Measurements from ENCODE around the gene TRIM75. TPM values are rescaled to one million over a fixed set of nuclear protein-coding genes. Genes with fewer than 3 reads are reported as not detected.

Gene TRIM75
- not detected in 2 replicates for total RNA-seq

DNA sequence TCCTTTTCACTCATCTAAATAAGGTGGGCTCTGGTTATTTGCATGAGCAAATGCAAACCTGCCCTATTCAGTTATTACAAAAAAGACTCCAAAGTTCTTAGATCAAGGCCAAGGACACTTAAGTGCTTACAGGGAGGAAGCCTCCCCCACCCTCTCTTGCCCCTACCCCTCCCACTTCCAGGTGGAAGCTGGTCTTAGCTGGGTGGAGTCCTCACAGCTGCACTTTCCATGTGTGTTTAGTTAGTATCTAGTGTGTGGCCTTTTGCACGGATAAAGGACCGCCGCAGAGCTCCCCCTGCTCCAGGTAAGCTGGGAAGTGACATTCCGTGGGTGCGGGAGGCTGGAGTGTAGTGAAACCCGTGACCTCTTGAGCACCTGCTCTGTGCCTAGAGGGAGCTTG, at the start of gene TRIM75:
TSS of gene TRIM75 (plus strand) at position 222 of the 400 bp plus-strand sequence. CDS start 5,282 bp downstream, outside the sequence.

DNA sequence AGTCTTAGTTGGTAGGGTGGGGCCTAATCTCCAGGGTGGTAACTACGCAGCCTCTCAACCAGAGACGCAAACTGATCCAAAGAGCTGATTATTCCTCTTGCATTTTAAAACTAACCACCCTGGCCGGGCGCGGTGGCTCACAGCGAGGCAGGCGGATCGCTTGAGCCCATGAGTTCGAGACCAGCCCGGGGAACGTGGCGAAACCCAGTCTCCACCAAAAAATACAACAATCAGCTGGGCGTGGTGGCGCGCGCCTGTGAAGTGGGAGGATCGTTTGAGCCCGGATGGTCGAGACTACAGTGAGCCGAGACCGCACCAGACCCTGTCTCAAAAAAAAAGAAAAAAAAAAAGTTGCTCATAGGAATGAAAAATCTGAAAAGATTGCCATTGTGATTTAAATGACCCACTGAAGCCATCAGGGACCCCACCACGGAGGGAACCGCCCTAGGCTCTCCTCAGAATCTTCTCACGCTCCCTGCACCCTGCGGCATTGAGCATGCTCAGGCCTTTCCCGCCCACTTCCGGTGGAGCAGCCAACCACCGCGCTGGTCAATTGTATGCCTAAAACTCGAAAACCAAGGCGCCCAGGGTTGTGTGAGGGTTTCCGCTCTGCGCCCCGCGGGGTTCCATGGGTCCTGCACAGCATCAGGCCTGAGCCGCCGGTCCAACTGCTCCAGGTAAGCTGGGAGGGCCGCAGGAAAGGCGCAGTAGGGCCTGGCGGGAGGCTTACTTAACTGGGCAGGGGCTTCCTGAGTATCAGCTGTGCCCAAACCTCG, 22.0 kb upstream of the TRIM75 start, which contains the start of gene TRIM60:
TSS of gene TRIM60 (plus strand) at position 564 of the 776 bp plus-strand sequence. CDS start 8,074 bp downstream, outside the sequence.

Small RNA genes within 50 kb of the gene (small RNA-seq; reads per million reads assigned to genes)
- not detected for gene AC106872.12

Other genes starting within 250 kb of the TRIM75 start
- not detected in 2 replicates for gene APELA, start 176.7 kb upstream of the TRIM75 start, total RNA-seq
- 5.9 and 8.1 TPM in 2 replicates for gene TRIM61, start 76.2 kb upstream of the TRIM75 start, total RNA-seq
- not detected in 2 replicates for gene TRIM60, start 21.9 kb upstream of the TRIM75 start, total RNA-seq
- gene TMEM192, start 59.0 kb downstream of the TRIM75 start, total RNA-seq = 3.9 and 15.0 TPM in 2 replicates
- gene KLHL2, start 153.7 kb downstream of the TRIM75 start, total RNA-seq = 14.5 and 15.3 TPM in 2 replicates

Data from placental epithelial cell (primary cell).